Left lung (tissue), 14 donors: ENCODE measurements around the gene HOXD11. TPM values are rescaled to one million over a fixed set of nuclear protein-coding genes. Genes with fewer than 3 reads are reported as not detected.

Experiments used
- ATAC-seq: fragments of 200-7000 bp; cut with Tn5 transposase; one replicate; pipeline ENCODE4 v1.9.1; 2020; ENCODE audit warnings: moderate library complexity
- DNase-seq, 4 donors: peaks; one replicate each; pipeline ENCODE4 v3.0.0-alpha.2; 2013 to 2020
- H3K27ac ChIP-seq, 2 donors: fragments of 200-600 bp; sonication (generic) in 1 of 2; one replicate each; pipeline versions ENCODE4 v1.5.0 to v1.8.0; 2020 to 2021
- H3K27me3 ChIP-seq, 2 donors: fragments of 200-600 bp; sonication (generic) in 1 of 2; one replicate each; pipeline versions ENCODE4 v1.5.0 to v1.8.0; 2020 to 2021
- H3K36me3 ChIP-seq, 2 donors: fragments of 200-600 bp; sonication (generic) in 1 of 2; one replicate each; pipeline versions ENCODE4 v1.5.0 to v1.8.0; 2020 to 2021
- H3K4me1 ChIP-seq, 2 donors: fragments of 200-600 bp; one replicate each; pipeline ENCODE4 v1.8.0; 2021
- H3K4me3 ChIP-seq, 2 donors: fragments of 200-600 bp; sonication (generic) in 1 of 2; one replicate each; pipeline versions ENCODE4 v1.5.0 to v1.8.0; 2020 to 2021; ENCODE audit warnings: mild to moderate bottlenecking in 1 of 2
- H3K9me3 ChIP-seq, 2 donors: fragments of 200-600 bp; sonication (generic) in 1 of 2; one replicate each; pipeline versions ENCODE4 v1.5.0 to v1.8.0; 2020 to 2021
- intact Hi-C, 2 donors: fragments of 100-400 bp; cut with DNase I; formaldehyde crosslinking; loops; one replicate each; pipeline versions ENCODE4 v1.11.2 to v1.14.2; 2022
- long read RNA-seq, 12 donors: library from polyadenylated mRNA in 2 of 12; unstranded in 2 of 12; transcript quantifications; one replicate each; pipeline ENCODE4 v2.0.0 and lab custom pipeline, GENCODE V29; 2019 to 2026
- polyA plus RNA-seq, 6 donors: library from polyadenylated mRNA; unstranded; fragments of 120-200 nt; gene quantifications; one replicate each; pipeline ENCODE4 v1.2.1, GENCODE V29; 2013; ENCODE audit not compliant: insufficient read length in 6 of 6
- total RNA-seq, 2 donors: library from RNA; stranded (reverse); fragmentation: NEBNext Ultra II Directional; extraction: Animal tissue kit (Norgen Biotek cat#: 25700); gene quantifications; one replicate each; pipeline ENCODE4 v1.2.1, GENCODE V29; 2021
- TF ChIP-seq, protein P1 (sequence below), 2 donors: fragments of 200-600 bp; sonication (generic) in 1 of 2; IDR thresholded peaks; one replicate each; pipeline versions ENCODE4 v1.5.0 to v1.8.0; 2021; ENCODE audit warnings: antibody characterized with exemption in 2 of 2
- donor health status: DM: no; HTN: yes; CAD: no.
- donor health status: DM: no; HTN: no; CAD: no.

HOXD11 gene
- total RNA-seq (not detected), polyA plus RNA-seq (under 1 TPM in 3 of 6 donors, not detected in 3; 0.21 to 0.51 (median 0.25) TPM)
- long read RNA-seq, donor 1: 0 reads
- long read RNA-seq, donor 2: 0 reads
- long read RNA-seq, donor 3: 0 reads
- long read RNA-seq, donor 4: 0 reads
- long read RNA-seq, donor 5: 0 reads
- long read RNA-seq, donor 6: 0 reads
- long read RNA-seq, donor 7: 0 reads
- long read RNA-seq, donor 8: 0 reads
- long read RNA-seq, donor 9: 0 reads
- long read RNA-seq, donor 10: 0 reads
- long read RNA-seq, donor 11: 0 reads
- long read RNA-seq, donor 12: 0 reads

GRCh38 chr2:176106581-176107539 lies at the start of gene HOXD11:
Gene HOXD11 (plus strand): TSS chr2:176107280. CDS start chr2:176107356, 76 bp downstream.
- H3K27ac ChIP-seq: no peak within 1 kb of the TSS
- ATAC-seq: peak; percentile 42
- DNase-seq: peak in 1 of 4 donors; percentile 71
- H3K4me1 ChIP-seq: peaks cover 0 to 21% of the 10 kb centered on the region in 2 donors
- TF ChIP-seq, protein P1, sequence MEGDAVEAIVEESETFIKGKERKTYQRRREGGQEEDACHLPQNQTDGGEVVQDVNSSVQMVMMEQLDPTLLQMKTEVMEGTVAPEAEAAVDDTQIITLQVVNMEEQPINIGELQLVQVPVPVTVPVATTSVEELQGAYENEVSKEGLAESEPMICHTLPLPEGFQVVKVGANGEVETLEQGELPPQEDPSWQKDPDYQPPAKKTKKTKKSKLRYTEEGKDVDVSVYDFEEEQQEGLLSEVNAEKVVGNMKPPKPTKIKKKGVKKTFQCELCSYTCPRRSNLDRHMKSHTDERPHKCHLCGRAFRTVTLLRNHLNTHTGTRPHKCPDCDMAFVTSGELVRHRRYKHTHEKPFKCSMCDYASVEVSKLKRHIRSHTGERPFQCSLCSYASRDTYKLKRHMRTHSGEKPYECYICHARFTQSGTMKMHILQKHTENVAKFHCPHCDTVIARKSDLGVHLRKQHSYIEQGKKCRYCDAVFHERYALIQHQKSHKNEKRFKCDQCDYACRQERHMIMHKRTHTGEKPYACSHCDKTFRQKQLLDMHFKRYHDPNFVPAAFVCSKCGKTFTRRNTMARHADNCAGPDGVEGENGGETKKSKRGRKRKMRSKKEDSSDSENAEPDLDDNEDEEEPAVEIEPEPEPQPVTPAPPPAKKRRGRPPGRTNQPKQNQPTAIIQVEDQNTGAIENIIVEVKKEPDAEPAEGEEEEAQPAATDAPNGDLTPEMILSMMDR (IDR thresholded peaks at IDR 0.05): no peak
- intact Hi-C loops: no loop called here
- no peaks in the 10 kb centered on the region for H3K9me3 ChIP-seq
- peaks cover 98 to 100% of the 10 kb centered on the region in 2 donors for H3K27me3 ChIP-seq
- H3K36me3 ChIP-seq: no peaks in the 10 kb centered on the region
- peak within 1 kb of the TSS in 1 of 2 donors; percentile 15 for H3K4me3 ChIP-seq

DNA sequence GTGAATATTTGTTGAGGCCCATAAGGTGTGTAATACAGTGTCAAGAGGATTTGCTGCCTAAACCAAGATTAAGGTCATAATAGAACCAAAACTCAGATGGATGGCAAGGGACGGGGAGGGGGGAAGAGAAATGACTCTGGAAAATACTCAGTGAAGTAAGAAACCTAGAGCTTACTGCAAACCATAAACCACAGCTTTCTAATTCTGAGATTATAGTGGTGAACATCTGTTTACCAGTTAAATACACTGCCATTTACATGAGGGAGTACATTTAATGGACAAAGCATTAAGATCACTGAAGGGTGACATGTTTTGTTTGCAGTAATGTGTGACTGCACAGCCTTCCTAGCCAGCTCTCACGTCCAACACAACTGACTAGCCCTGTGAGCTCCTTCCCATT lies 43.1 kb upstream of the HOXD11 start:
- Histone ChIP-seq H3K27ac (no peak overlapping the region), H3K9me3 (no peaks in the 10 kb centered on the region), H3K36me3 (no peaks in the 10 kb centered on the region), H3K4me1 (peaks cover 8 to 17% of the 10 kb centered on the region in 2 donors), H3K4me3 (no peak overlapping the region), H3K27me3 (peaks cover 55 to 100% of the 10 kb centered on the region in 2 donors)
- TF ChIP-seq, protein P1 (IDR thresholded peaks at IDR 0.05): no peak
- DNase-seq (no peak), ATAC-seq (no peak)
- intact Hi-C loops: no loop called here

- TF ChIP-seq, protein P1 (IDR thresholded peaks at IDR 0.05): no peak
- Histone ChIP-seq H3K27me3 (peaks cover 74 to 100% of the 10 kb centered on the region in 2 donors), H3K9me3 (no peaks in the 10 kb centered on the region), H3K36me3 (no peaks in the 10 kb centered on the region), H3K4me3 (peak overlapping the region in 1 of 2 donors; percentile 13), H3K27ac (no peak overlapping the region), H3K4me1 (peaks cover 8 to 17% of the 10 kb centered on the region in 2 donors)
- DNase-seq (peak in 1 of 4 donors; percentile 73), ATAC-seq (no peak)
- intact Hi-C loops: no loop called here
These were observed 40.2 kb upstream of the HOXD11 start for GRCh38 chr2:176066645-176067588.

DNA sequence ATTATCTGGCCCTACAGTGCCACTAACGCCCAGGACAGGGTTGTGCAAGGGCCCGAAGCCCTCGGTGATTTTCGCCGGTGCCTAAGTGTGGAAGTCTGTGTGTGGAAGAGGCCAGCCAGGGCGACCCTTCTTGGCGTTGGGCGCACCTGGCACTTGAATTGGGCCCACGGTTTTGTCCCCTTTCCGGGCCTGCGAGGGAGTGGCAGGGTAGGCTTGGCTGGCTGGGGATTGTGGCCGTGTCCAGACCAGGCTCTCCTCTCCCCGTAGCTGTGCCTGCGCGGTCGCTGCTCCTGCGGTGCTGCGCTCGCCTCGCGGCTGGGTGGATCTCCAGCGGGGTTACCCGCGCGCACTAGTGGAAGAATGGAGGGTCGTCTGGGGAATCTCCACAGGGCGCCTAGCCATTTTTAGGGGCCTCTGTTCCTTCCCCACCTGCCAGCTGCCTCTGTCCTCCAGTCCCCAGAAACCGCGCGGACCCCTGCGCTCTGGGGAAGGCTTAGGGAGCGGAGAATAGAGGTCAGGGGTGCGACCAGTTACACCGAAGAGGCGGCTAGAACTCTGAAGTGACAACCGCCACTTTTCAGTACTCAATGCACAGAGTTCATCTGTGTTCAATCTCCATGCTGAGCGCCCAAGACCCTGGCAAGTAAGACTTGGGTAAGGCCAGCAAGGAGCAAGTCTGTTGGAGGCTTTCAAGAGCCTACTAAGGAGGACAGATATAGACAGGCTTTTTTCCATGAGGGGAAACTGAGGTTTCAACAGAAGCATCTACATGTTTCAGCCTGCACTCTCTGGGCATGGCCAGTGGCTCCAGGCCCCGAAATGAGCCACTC lies 39.3 kb upstream of the HOXD11 start:
- no peak for DNase-seq
- peak; percentile 33 for ATAC-seq

More for the DNA sequence above, 39.3 kb upstream of the HOXD11 start:
- no peaks in the 10 kb centered on the region for H3K36me3 ChIP-seq
- peak overlapping the region in 1 of 2 donors; percentile 13 for H3K4me3 ChIP-seq
- H3K4me1 ChIP-seq: peaks cover 8 to 17% of the 10 kb centered on the region in 2 donors
- no peaks in the 10 kb centered on the region for H3K9me3 ChIP-seq
- no peak overlapping the region for H3K27ac ChIP-seq
- TF ChIP-seq, protein P1 (IDR thresholded peaks at IDR 0.05): no peak
- peaks cover 83 to 100% of the 10 kb centered on the region in 2 donors for H3K27me3 ChIP-seq
- intact Hi-C loops: no loop called here
